Endothelial cell of umbilical vein (primary cell): ENCODE results near the gene MAP4K1. TPM values are rescaled to one million over a fixed set of nuclear protein-coding genes. Genes with fewer than 3 reads are reported as not detected.

ENCODE experiments used
- BruUV-seq: library from RNA; stranded (reverse); fragments of 400-500 nt; replicated peaks from 2 replicates; lab custom pipeline; 2021; lab: Mats Ljungman, UMichigan
- CTCF ChIA-PET: fragments of 300-600, 350-600 bp; sonication (Branson Sonifier 250); formaldehyde crosslinking; loops from one replicate; lab custom pipeline; 2021; ENCODE audit warnings: antibody characterized with exemption, inconsistent platforms; lab: Charles Lee
- POLR2A ChIA-PET: fragments of 300-600, 350-600 bp; sonication (Branson Sonifier 250); formaldehyde crosslinking; loops from one replicate; lab custom pipeline; 2021; ENCODE audit warnings: antibody characterized with exemption, inconsistent platforms; lab: Charles Lee
- DNase-seq: peaks from one replicate; pipeline ENCODE4 v3.0.0-alpha.2; 2011; ENCODE audit warnings: low read depth, low spot score
- FAIRE-seq: peaks from 2 replicates; lab custom pipeline; 2011; peaks lifted over from hg19 to GRCh38; lab: Jason Lieb, UNC
- H2AFZ ChIP-seq: 2 replicates; pipeline ENCODE4 v1.6.0; 2012; ENCODE audit warnings: low read depth, low read length, control low read depth, inconsistent platforms
- H3K27ac ChIP-seq: 2 replicates; pipeline ENCODE4 v1.5.1; 2011; ENCODE audit warnings: low read depth, mild to moderate bottlenecking, control low read depth, low read length, moderate library complexity; ENCODE audit not compliant: insufficient read depth
- H3K27me3 ChIP-seq, 2 experiments: 2 replicates each; pipeline versions ENCODE4 v1.6.0 to v1.6.1; 2011; ENCODE audit warnings: low read length in 2 of 2, mixed read lengths in 1 of 2; ENCODE audit not compliant: control insufficient read depth in 2 of 2, insufficient read depth in 2 of 2
- H3K36me3 ChIP-seq, 2 experiments: 2 replicates in 1 of 2; 3 replicates in 1 of 2; pipeline ENCODE4 v1.5.1; 2011; ENCODE audit warnings: low read length in 2 of 2, mild to moderate bottlenecking in 1 of 2, moderate library complexity in 1 of 2; ENCODE audit not compliant: control insufficient read depth in 2 of 2, insufficient read depth in 2 of 2; ENCODE audit errors: extremely low read depth in 1 of 2
- H3K4me1 ChIP-seq: 3 replicates; pipeline ENCODE4 v1.5.1; 2011; ENCODE audit warnings: mild to moderate bottlenecking, low read length; ENCODE audit not compliant: control insufficient read depth, insufficient read depth; ENCODE audit errors: extremely low read depth
- H3K4me2 ChIP-seq: 2 replicates; pipeline ENCODE4 v1.6.1; 2011; ENCODE audit warnings: low read length, control low read depth, mixed read lengths; ENCODE audit not compliant: insufficient read depth
- H3K4me3 ChIP-seq, 3 experiments: fragments of 200-600 bp in 1 of 3; sonication (generic), shearing (Covaris generic) in 1 of 3; replicated peaks in 1 of 3; 2 replicates each; pipeline ENCODE4 v1.5.1; 2011 to 2016; ENCODE audit warnings: control low read depth in 3 of 3, low read length in 3 of 3, mild to moderate bottlenecking in 2 of 3, inconsistent platforms in 1 of 3, low read depth in 1 of 3, moderate library complexity in 1 of 3; ENCODE audit not compliant: insufficient read depth in 1 of 3
- H3K79me2 ChIP-seq: 2 replicates; pipeline ENCODE4 v1.6.0; 2012; ENCODE audit warnings: low read length, inconsistent platforms; ENCODE audit not compliant: control insufficient read depth, insufficient read depth
- H3K9ac ChIP-seq: replicated peaks from 2 replicates; pipeline ENCODE3; 2011; ENCODE audit warnings: low read length, control low read depth; ENCODE audit not compliant: insufficient read depth; ENCODE audit errors: extremely low read depth
- H3K9me1 ChIP-seq: replicated peaks from 3 replicates; pipeline ENCODE4 v1.6.0; 2011; ENCODE audit warnings: mild to moderate bottlenecking, low read length; ENCODE audit not compliant: control insufficient read depth, insufficient read depth; ENCODE audit errors: extremely low read depth
- H3K9me3 ChIP-seq: replicated peaks from 2 replicates; pipeline ENCODE4 v1.5.1; 2012; ENCODE audit warnings: low read length, inconsistent platforms; ENCODE audit not compliant: control insufficient read depth, insufficient read depth
- H4K20me1 ChIP-seq: replicated peaks from 2 replicates; pipeline ENCODE3; 2011; ENCODE audit warnings: mild to moderate bottlenecking, low read length; ENCODE audit not compliant: control insufficient read depth, insufficient read depth; ENCODE audit errors: extremely low read depth
- CTCF ChIP-seq, 2 donors: IDR thresholded peaks; 1 replicate in 1 of 2; 2 replicates in 1 of 2; pipeline ENCODE4 v1.5.1; 2011; ENCODE audit warnings: low read length in 2 of 2, mild to moderate bottlenecking in 2 of 2, moderate library complexity in 2 of 2, control low read depth in 1 of 2, inconsistent platforms in 1 of 2, low read depth in 1 of 2; ENCODE audit not compliant: insufficient read depth in 1 of 2; ENCODE audit errors: extremely low read depth in 1 of 2
- EZH2 ChIP-seq: IDR thresholded peaks from 2 replicates; pipeline ENCODE4 v1.6.1; 2012; ENCODE audit warnings: borderline replicate concordance, low read depth, mild to moderate bottlenecking, moderate library complexity, low read length, inconsistent platforms; ENCODE audit not compliant: severe bottlenecking
- FOS ChIP-seq: IDR thresholded peaks from 2 replicates; pipeline ENCODE4 v1.6.1; 2011; ENCODE audit warnings: mild to moderate bottlenecking, low read length, moderate library complexity, borderline replicate concordance; ENCODE audit not compliant: insufficient read depth
- GATA2 ChIP-seq: IDR thresholded peaks from 2 replicates; pipeline ENCODE4 v1.7.0; 2011; ENCODE audit warnings: low read depth, mild to moderate bottlenecking, moderate library complexity, mixed read lengths, low read length; ENCODE audit not compliant: insufficient read length, insufficient read depth
- JUN ChIP-seq: IDR thresholded peaks from 2 replicates; pipeline ENCODE4 v1.6.1; 2011; ENCODE audit warnings: borderline replicate concordance, low read depth; ENCODE audit not compliant: insufficient read length, insufficient read depth
- MAX ChIP-seq: IDR thresholded peaks from 2 replicates; pipeline ENCODE4 v1.6.1; 2011; ENCODE audit not compliant: insufficient read depth, insufficient read length
- MYC ChIP-seq: IDR thresholded peaks from one replicate; pipeline ENCODE4 v1.6.1; 2011; ENCODE audit warnings: mild to moderate bottlenecking, low read depth, low read length
- POLR2A ChIP-seq: IDR thresholded peaks from 2 replicates; pipeline ENCODE4 v1.6.1; 2012; ENCODE audit warnings: low read depth, mild to moderate bottlenecking, control low read depth, low read length
- POLR2AphosphoS5 ChIP-seq: IDR thresholded peaks from 2 replicates; pipeline ENCODE4 v1.6.1; 2012; ENCODE audit warnings: low read depth, mild to moderate bottlenecking, control low read depth, low read length, moderate library complexity; ENCODE audit not compliant: insufficient read depth
- dilution Hi-C: fragments of 300-500 bp; cut with MboI; formaldehyde crosslinking; loops from one replicate; pipeline ENCODE4 v1.15.0; 2019; ENCODE audit warnings: low sequenced_read_pairs; ENCODE audit not compliant: extremely low pct_ligation_motif_present
- intact Hi-C: fragments of 100-400 bp; cut with micrococcal nuclease; formaldehyde crosslinking; loops from one replicate; pipeline ENCODE4 v1.10.0; 2022
- polyA plus RNA-seq, 4 experiments: library from polyadenylated mRNA; depleted of rRNA in 3 of 4; stranded (reverse) in 3 of 4; unstranded in 1 of 4; fragments of >200 nt; gene quantifications; 2 replicates each; pipeline versions ENCODE4 v1.2.1 to v1.2.3, GENCODE V29; 2011 to 2012; ENCODE audit warnings: missing spikeins in 1 of 4
- total RNA-seq: library from RNA; stranded (reverse); gene quantifications from 2 replicates; pipeline ENCODE4 v1.2.3, GENCODE V29; 2021

Gene MAP4K1
- total and polyA plus RNA-seq, 2 donors (not counting 3 experiments of a cell fraction or from before 2014, with no cell fraction given), result 0.12 to 1.6 TPM

- H3K79me2 ChIP-seq, result no peaks in the 10 kb centered on the region
- POLR2A ChIA-PET, result no interaction called here
- no peaks in the 10 kb centered on the region for H3K36me3 ChIP-seq
- no peak overlapping the region for H3K27ac ChIP-seq
- H3K27me3 ChIP-seq, result no peaks in the 10 kb centered on the region
- dilution Hi-C loops (no loop called here), intact Hi-C loops (no loop called here)
- H4K20me1 ChIP-seq, result no peaks in the 10 kb centered on the region
- no peak for TF ChIP-seq MYC
- TF ChIP-seq POLR2AphosphoS5, result no peak
- TF ChIP-seq POLR2A, result no peak
- TF ChIP-seq CTCF (IDR thresholded peaks at IDR 0.05; ENCODE audit: extremely low read depth in 1 of 2, insufficient read depth in 1 of 2, low read depth in 1 of 2, low read length in 2 of 2), result no peak
- no peak for TF ChIP-seq FOS
- TF ChIP-seq EZH2, result no peak
- no peak for TF ChIP-seq MAX
- no peak for TF ChIP-seq GATA2
- no peak for TF ChIP-seq JUN
- no peak for DNase-seq
- H3K4me1 ChIP-seq, result no peaks in the 10 kb centered on the region
- H3K9me3 ChIP-seq, result no peaks in the 10 kb centered on the region
- no peak overlapping the region for H2AFZ ChIP-seq
- H3K9me1 ChIP-seq, result no peaks in the 10 kb centered on the region
- no TSS peak for BruUV-seq
- H3K4me2 ChIP-seq, result no peak overlapping the region
- no peak overlapping the region for H3K9ac ChIP-seq
- H3K4me3 ChIP-seq, result no peak overlapping the region
- CTCF ChIA-PET, result interaction anchor here (0.9 kb wide), 1 partner anchor 40 kb away, joined by 3 read pairs; no protein-coding TSS in a partner anchor
- FAIRE-seq, result no peak
Measured at GRCh38 chr19:38583985-38584305, 33.8 kb downstream of the MAP4K1 start.
